HepG2 (cell line): ENCODE results near the gene HES1. TPM values are rescaled to one million over a fixed set of nuclear protein-coding genes. Genes with fewer than 3 reads are reported as not detected.

ENCODE experiments used
- AGO2 ChIP-seq: fragments of 200-400 bp; formaldehyde crosslinking; optimal IDR thresholded peaks from 2 replicates; pipeline ENCODE3; 2017; ENCODE audit warnings: mild to moderate bottlenecking, low read depth, low read length, moderate library complexity
- BHLHE40 ChIP-seq: IDR thresholded peaks from 2 replicates; pipeline ENCODE4 v1.6.1; 2011; ENCODE audit warnings: low read length, improper control_type of control experiment
- ERF ChIP-seq: IDR thresholded peaks from 2 replicates; pipeline ENCODE4 v1.6.1; 2018; ENCODE audit warnings: missing biosample characterization, missing genetic modification reagents
- KLF13 ChIP-seq: sonication (generic); formaldehyde crosslinking; IDR thresholded peaks from 2 replicates; pipeline ENCODE4 v1.4.0; 2020; ENCODE audit warnings: mild to moderate bottlenecking, missing genetic modification reagents
- KMT2B ChIP-seq: IDR thresholded peaks from 2 replicates; pipeline ENCODE4 v1.6.1; 2016; ENCODE audit warnings: missing genetic modification reagents, missing compliant biosample characterization
- LCORL ChIP-seq, 2 experiments: fragments of 450-650 bp in 1 of 2; sonication (generic) in 1 of 2; formaldehyde crosslinking in 1 of 2; IDR thresholded peaks; 2 replicates each; pipeline versions ENCODE4 v1.5.0 to v1.6.1; 2017 to 2020; ENCODE audit warnings: antibody characterized with exemption in 1 of 2, missing genetic modification reagents in 1 of 2
- MAX ChIP-seq: IDR thresholded peaks from 2 replicates; pipeline ENCODE4 v1.6.1; 2012; ENCODE audit warnings: inconsistent platforms
- NR2F6 ChIP-seq, 2 experiments: IDR thresholded peaks; 2 replicates each; pipeline ENCODE4 v1.6.1; 2016; ENCODE audit warnings: antibody characterized with exemption in 1 of 2, mild to moderate bottlenecking in 1 of 2
- POLR2AphosphoS2 ChIP-seq: IDR thresholded peaks from 2 replicates; pipeline ENCODE4 v1.6.1; 2011; ENCODE audit warnings: low read depth, low read length, improper control_type of control experiment
- PRDM4 ChIP-seq: sonication (generic); formaldehyde crosslinking; IDR thresholded peaks from 2 replicates; pipeline ENCODE4 v1.9.0; 2021; ENCODE audit warnings: missing genetic modification reagents, borderline replicate concordance
- REST ChIP-seq, 2 experiments: IDR thresholded peaks; 2 replicates each; pipeline ENCODE4 v1.6.1; 2011 to 2012; ENCODE audit warnings: low read length in 2 of 2, borderline replicate concordance in 1 of 2, low read depth in 1 of 2, mild to moderate bottlenecking in 1 of 2, moderate library complexity in 1 of 2
- SKIL ChIP-seq: sonication (generic); formaldehyde crosslinking; IDR thresholded peaks from 2 replicates; pipeline ENCODE4 v1.8.0; 2022; ENCODE audit warnings: missing genetic modification reagents, mild to moderate bottlenecking, moderate library complexity, borderline replicate concordance
- SRSF1 ChIP-seq: fragments of 200-400 bp; formaldehyde crosslinking; optimal IDR thresholded peaks from 2 replicates; pipeline ENCODE3; 2017; ENCODE audit warnings: mild to moderate bottlenecking, low read depth, low read length, moderate library complexity
- TOE1 ChIP-seq: sonication (generic); formaldehyde crosslinking; IDR thresholded peaks from 2 replicates; pipeline ENCODE4 v1.4.0; 2020; ENCODE audit warnings: mild to moderate bottlenecking, missing genetic modification reagents
- TSC22D2 ChIP-seq: sonication (generic); formaldehyde crosslinking; IDR thresholded peaks from 2 replicates; pipeline ENCODE4 v1.5.1; 2020; ENCODE audit warnings: missing genetic modification reagents, mild to moderate bottlenecking, borderline replicate concordance
- ZBTB21 ChIP-seq: sonication (generic); formaldehyde crosslinking; IDR thresholded peaks from 2 replicates; pipeline ENCODE4 v1.4.0; 2020; ENCODE audit warnings: missing genetic modification reagents
- ZFP90 ChIP-seq: sonication (generic); formaldehyde crosslinking; IDR thresholded peaks from 2 replicates; pipeline ENCODE4 v1.8.0; 2022; ENCODE audit warnings: missing genetic modification reagents, mild to moderate bottlenecking, inconsistent platforms, borderline replicate concordance
- ZFY ChIP-seq: sonication (generic); formaldehyde crosslinking; IDR thresholded peaks from 2 replicates; pipeline ENCODE4 v1.4.0; 2020; ENCODE audit warnings: missing genetic modification reagents
- ZNF20 ChIP-seq: sonication (generic); formaldehyde crosslinking; IDR thresholded peaks from 2 replicates; pipeline ENCODE4 v1.4.0; 2020; ENCODE audit warnings: mild to moderate bottlenecking, moderate library complexity, missing genetic modification reagents
- ZNF263 ChIP-seq: sonication (generic); formaldehyde crosslinking; IDR thresholded peaks from 2 replicates; pipeline ENCODE4 v1.4.0; 2020; ENCODE audit warnings: missing genetic modification reagents
- ZNF441 ChIP-seq: sonication (generic); formaldehyde crosslinking; IDR thresholded peaks from 2 replicates; pipeline ENCODE4 v1.7.0; 2021; ENCODE audit warnings: missing genetic modification reagents, borderline replicate concordance
- ZNF629 ChIP-seq: sonication (generic); formaldehyde crosslinking; conservative IDR thresholded peaks from 2 replicates; pipeline ENCODE4 v1.5.0; 2020; ENCODE audit warnings: missing genetic modification reagents
- ZNF776 ChIP-seq: sonication (generic); formaldehyde crosslinking; IDR thresholded peaks from 2 replicates; pipeline ENCODE4 v1.4.0; 2020; ENCODE audit warnings: mild to moderate bottlenecking, missing genetic modification reagents
- polyA plus RNA-seq, 8 experiments: library from polyadenylated mRNA; depleted of rRNA in 3 of 8; stranded (reverse) in 7 of 8; unstranded in 1 of 8; fragments of >200 nt; fragmentation: Illumina TruSeq in 4 of 8; extraction: Trizol in 4 of 8; gene quantifications; 2 replicates each; pipeline versions ENCODE4 v1.2.1 to v1.2.3, GENCODE V29; 2011 to 2016; ENCODE audit warnings: low read depth in 4 of 8, missing spikeins in 1 of 8, mixed read lengths in 1 of 8; ENCODE audit not compliant: insufficient read depth in 1 of 8
- total RNA-seq, 5 experiments: library from RNA; depleted of rRNA; stranded (reverse); fragments of >200 nt; fragmentation: Illumina TruSeq; extraction: Trizol; gene quantifications; 2 replicates each; pipeline ENCODE4 v1.2.3, GENCODE V29; 2016; ENCODE audit warnings: low read depth in 1 of 5

The HES1 gene
- total and polyA plus RNA-seq, 2 of the 13 experiments (the other 11 are each of a cell fraction or from before 2014, with no cell fraction given), result 15.4 to 19.8 TPM

- TF ChIP-seq MAX (0 out of 2 replicates have a peak, but pooled peaks have one; percentile 7), SRSF1 (peak; percentile 91), ZFP90 (0 out of 2 replicates have a peak, but pooled peaks have one; percentile 14), PRDM4 (CRISPR knock-in tag) (no peak), ZNF441 (CRISPR knock-in tag) (no peak), REST (IDR thresholded peaks at IDR 0.05; ENCODE audit: borderline replicate concordance in 1 of 2, low read depth in 1 of 2, low read length in 2 of 2) (no peak), ZBTB21 (CRISPR knock-in tag) (no peak), TOE1 (CRISPR knock-in tag) (no peak), ZNF776 (CRISPR knock-in tag) (0 out of 2 replicates have a peak, but pooled peaks have one; percentile 2), TSC22D2 (CRISPR knock-in tag) (0 out of 2 replicates have a peak, but pooled peaks have one; percentile 1), POLR2AphosphoS2 (no peak), BHLHE40 (peak; percentile 67), AGO2 (peak; percentile 83), LCORL (IDR thresholded peaks at IDR 0.05) (no peak), LCORL (CRISPR knock-in tag; IDR thresholded peaks at IDR 0.05) (no peak), ZNF20 (no peak), ZNF629 (CRISPR knock-in tag) (no peak), KLF13 (no peak), ERF (CRISPR knock-in tag) (no peak), KMT2B (no peak), ZNF263 (no peak), SKIL (CRISPR knock-in tag) (no peak), ZFY (CRISPR knock-in tag) (peak; percentile 44; the same call in 1 of the 2 replicates), NR2F6 (IDR thresholded peaks at IDR 0.05) (no peak), NR2F6 (CRISPR knock-in tag; IDR thresholded peaks at IDR 0.05) (no peak)
These were observed 1.7 kb upstream of the HES1 start (continued) for GRCh38 chr3:194134231-194134756.
